ENCODE data around the gene C12orf56.

Gene C12orf56

DNA sequence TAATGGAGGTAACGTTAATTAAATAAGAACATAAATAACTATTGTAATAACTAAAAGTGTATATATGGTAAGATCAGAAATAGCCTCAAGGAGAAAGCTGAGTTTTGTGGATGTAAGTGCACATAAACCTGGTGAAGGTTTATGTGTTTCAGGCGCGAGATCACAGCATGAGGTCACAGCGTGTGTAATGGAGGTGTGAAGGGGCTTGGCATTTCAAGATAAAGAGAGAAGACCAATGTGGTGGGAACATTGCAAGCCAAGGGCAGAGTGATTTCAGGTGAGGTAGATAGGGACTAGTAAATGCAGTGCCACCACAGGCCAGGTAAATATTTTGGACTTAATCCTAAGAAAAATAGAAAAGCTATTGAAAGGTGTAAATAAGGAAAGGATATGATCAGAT is 146.7 kb downstream of the C12orf56 start:
- Mint-ChIP-seq H3K4me1 (peaks cover 8% of the 10 kb centered on the region), H3K36me3 (ENCODE audit: low read depth) (no peaks in the 10 kb centered on the region), H3K27me3 (ENCODE audit: low read depth, poor library complexity) (peaks cover 9% of the 10 kb centered on the region), H3K9me3 (no peaks in the 10 kb centered on the region), H3K27ac (no peak overlapping the region), H3K4me3 (no peak overlapping the region)
- TF ChIP-seq, protein P1, sequence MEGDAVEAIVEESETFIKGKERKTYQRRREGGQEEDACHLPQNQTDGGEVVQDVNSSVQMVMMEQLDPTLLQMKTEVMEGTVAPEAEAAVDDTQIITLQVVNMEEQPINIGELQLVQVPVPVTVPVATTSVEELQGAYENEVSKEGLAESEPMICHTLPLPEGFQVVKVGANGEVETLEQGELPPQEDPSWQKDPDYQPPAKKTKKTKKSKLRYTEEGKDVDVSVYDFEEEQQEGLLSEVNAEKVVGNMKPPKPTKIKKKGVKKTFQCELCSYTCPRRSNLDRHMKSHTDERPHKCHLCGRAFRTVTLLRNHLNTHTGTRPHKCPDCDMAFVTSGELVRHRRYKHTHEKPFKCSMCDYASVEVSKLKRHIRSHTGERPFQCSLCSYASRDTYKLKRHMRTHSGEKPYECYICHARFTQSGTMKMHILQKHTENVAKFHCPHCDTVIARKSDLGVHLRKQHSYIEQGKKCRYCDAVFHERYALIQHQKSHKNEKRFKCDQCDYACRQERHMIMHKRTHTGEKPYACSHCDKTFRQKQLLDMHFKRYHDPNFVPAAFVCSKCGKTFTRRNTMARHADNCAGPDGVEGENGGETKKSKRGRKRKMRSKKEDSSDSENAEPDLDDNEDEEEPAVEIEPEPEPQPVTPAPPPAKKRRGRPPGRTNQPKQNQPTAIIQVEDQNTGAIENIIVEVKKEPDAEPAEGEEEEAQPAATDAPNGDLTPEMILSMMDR (IDR thresholded peaks at IDR 0.05), result no peak
- no peak for DNase-seq

- DNase-seq, result no peak
- no peak overlapping the region for H3K27ac Mint-ChIP-seq
- TF ChIP-seq, protein P1 (IDR thresholded peaks at IDR 0.05), result no peak
- H3K9me3 Mint-ChIP-seq, result no peaks in the 10 kb centered on the region
- peaks cover 9% of the 10 kb centered on the region for H3K27me3 Mint-ChIP-seq (ENCODE audit: low read depth, poor library complexity)
- no peak overlapping the region for H3K4me3 Mint-ChIP-seq
- H3K4me1 Mint-ChIP-seq, result peaks cover 8% of the 10 kb centered on the region
- H3K36me3 Mint-ChIP-seq (ENCODE audit: low read depth), result no peaks in the 10 kb centered on the region
Measured at GRCh38 chr12:64240781-64241180, 149.8 kb downstream of the C12orf56 start.

- DNase-seq, result no peak
- H3K9me3 Mint-ChIP-seq, result no peaks in the 10 kb centered on the region
- peaks cover 6% of the 10 kb centered on the region for H3K27me3 Mint-ChIP-seq (ENCODE audit: low read depth, poor library complexity)
- H3K36me3 Mint-ChIP-seq (ENCODE audit: low read depth), result no peaks in the 10 kb centered on the region
- no peak overlapping the region for H3K4me3 Mint-ChIP-seq
- H3K27ac Mint-ChIP-seq, result no peak overlapping the region
- H3K4me1 Mint-ChIP-seq, result peaks cover 3% of the 10 kb centered on the region
- TF ChIP-seq, protein P1 (IDR thresholded peaks at IDR 0.05), result no peak
Measured at GRCh38 chr12:64237382-64237781, 153.2 kb downstream of the C12orf56 start.

DNA sequence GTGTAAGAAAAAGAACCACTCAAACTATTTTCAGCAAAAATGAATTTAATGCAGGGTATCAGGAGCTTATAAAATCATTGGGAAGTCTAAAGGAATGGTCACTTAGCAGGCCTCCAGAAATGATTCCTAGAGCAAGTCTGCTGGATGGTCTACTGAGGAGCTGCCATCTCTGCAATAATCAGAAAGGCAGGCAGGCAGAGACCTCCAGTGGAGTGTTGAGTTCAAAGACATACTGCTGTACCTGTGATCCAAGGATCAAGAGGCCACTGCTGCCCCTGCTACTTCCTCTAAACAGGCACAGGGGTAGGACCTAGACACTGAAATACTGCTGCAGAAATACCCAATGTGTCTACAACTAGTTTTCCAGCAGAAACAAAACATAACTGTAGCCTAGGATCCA is 154.0 kb downstream of the C12orf56 start:
- Mint-ChIP-seq H3K36me3 (ENCODE audit: low read depth) (no peaks in the 10 kb centered on the region), H3K4me3 (no peak overlapping the region), H3K27ac (no peak overlapping the region), H3K9me3 (no peaks in the 10 kb centered on the region), H3K27me3 (ENCODE audit: low read depth, poor library complexity) (peaks cover 4% of the 10 kb centered on the region), H3K4me1 (peaks cover 3% of the 10 kb centered on the region)
- DNase-seq, result no peak
- TF ChIP-seq, protein P1 (IDR thresholded peaks at IDR 0.05), result no peak

GRCh38 chr12:64232196-64232595 is 158.4 kb downstream of the C12orf56 start:
- Mint-ChIP-seq H3K4me3 (no peak overlapping the region), H3K9me3 (peaks cover 13% of the 10 kb centered on the region), H3K27ac (no peak overlapping the region), H3K36me3 (ENCODE audit: low read depth) (no peaks in the 10 kb centered on the region), H3K27me3 (ENCODE audit: low read depth, poor library complexity) (no peaks in the 10 kb centered on the region), H3K4me1 (peaks cover 3% of the 10 kb centered on the region)
- TF ChIP-seq, protein P1 (IDR thresholded peaks at IDR 0.05), result no peak
- DNase-seq, result no peak

- Mint-ChIP-seq H3K9me3 (peaks cover 17% of the 10 kb centered on the region), H3K27ac (no peak overlapping the region)
- DNase-seq, result no peak
Measured at GRCh38 chr12:64229796-64230195, 160.8 kb downstream of the C12orf56 start.

More at GRCh38 chr12:64229796-64230195, 160.8 kb downstream of the C12orf56 start:
- TF ChIP-seq, protein P1 (IDR thresholded peaks at IDR 0.05), result no peak
- H3K4me3 Mint-ChIP-seq, result no peak overlapping the region
- no peaks in the 10 kb centered on the region for H3K36me3 Mint-ChIP-seq (ENCODE audit: low read depth)
- peaks cover 3% of the 10 kb centered on the region for H3K4me1 Mint-ChIP-seq
- peaks cover 7% of the 10 kb centered on the region for H3K27me3 Mint-ChIP-seq (ENCODE audit: low read depth, poor library complexity)

Data from nephron progenitor cell (in vitro differentiated cells).